Panc1 (cell line): ENCODE results near the gene GPR137B.

Experiments used
- CTCF ChIP-seq: fragments of 450-650 bp; IDR thresholded peaks from 2 replicates; pipeline ENCODE4 v1.5.1; 2017; ENCODE audit warnings: mild to moderate bottlenecking
- POLR2AphosphoS5 ChIP-seq: IDR thresholded peaks from 2 replicates; pipeline ENCODE4 v1.6.1; 2012; ENCODE audit warnings: mild to moderate bottlenecking, low read depth, low read length, moderate library complexity
- SIN3A ChIP-seq: IDR thresholded peaks from 2 replicates; pipeline ENCODE4 v1.6.1; 2012; ENCODE audit warnings: low read depth, mild to moderate bottlenecking, low read length, moderate library complexity, borderline replicate concordance; ENCODE audit not compliant: insufficient read depth
- TCF7L2 ChIP-seq: IDR thresholded peaks from 2 replicates; pipeline ENCODE4 v1.6.1; 2011; ENCODE audit warnings: mild to moderate bottlenecking, low read depth, low read length, inconsistent platforms
- TF ChIP-seq, protein P1 (sequence below), 2 experiments: IDR thresholded peaks; 2 replicates each; pipeline ENCODE4 v1.6.1; 2011 to 2012; ENCODE audit warnings: low read depth in 2 of 2, control low read depth in 1 of 2, low read length in 1 of 2, mild to moderate bottlenecking in 1 of 2, moderate library complexity in 1 of 2; ENCODE audit not compliant: insufficient read depth in 1 of 2

GRCh38 chr1:236119943-236120484 lies 22.3 kb upstream of the GPR137B start:
- no peak for TF ChIP-seq CTCF
- TF ChIP-seq POLR2AphosphoS5 = no peak
- TF ChIP-seq SIN3A = no peak
- no peak for TF ChIP-seq TCF7L2
- TF ChIP-seq, protein P1, sequence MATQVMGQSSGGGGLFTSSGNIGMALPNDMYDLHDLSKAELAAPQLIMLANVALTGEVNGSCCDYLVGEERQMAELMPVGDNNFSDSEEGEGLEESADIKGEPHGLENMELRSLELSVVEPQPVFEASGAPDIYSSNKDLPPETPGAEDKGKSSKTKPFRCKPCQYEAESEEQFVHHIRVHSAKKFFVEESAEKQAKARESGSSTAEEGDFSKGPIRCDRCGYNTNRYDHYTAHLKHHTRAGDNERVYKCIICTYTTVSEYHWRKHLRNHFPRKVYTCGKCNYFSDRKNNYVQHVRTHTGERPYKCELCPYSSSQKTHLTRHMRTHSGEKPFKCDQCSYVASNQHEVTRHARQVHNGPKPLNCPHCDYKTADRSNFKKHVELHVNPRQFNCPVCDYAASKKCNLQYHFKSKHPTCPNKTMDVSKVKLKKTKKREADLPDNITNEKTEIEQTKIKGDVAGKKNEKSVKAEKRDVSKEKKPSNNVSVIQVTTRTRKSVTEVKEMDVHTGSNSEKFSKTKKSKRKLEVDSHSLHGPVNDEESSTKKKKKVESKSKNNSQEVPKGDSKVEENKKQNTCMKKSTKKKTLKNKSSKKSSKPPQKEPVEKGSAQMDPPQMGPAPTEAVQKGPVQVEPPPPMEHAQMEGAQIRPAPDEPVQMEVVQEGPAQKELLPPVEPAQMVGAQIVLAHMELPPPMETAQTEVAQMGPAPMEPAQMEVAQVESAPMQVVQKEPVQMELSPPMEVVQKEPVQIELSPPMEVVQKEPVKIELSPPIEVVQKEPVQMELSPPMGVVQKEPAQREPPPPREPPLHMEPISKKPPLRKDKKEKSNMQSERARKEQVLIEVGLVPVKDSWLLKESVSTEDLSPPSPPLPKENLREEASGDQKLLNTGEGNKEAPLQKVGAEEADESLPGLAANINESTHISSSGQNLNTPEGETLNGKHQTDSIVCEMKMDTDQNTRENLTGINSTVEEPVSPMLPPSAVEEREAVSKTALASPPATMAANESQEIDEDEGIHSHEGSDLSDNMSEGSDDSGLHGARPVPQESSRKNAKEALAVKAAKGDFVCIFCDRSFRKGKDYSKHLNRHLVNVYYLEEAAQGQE (IDR thresholded peaks at IDR 0.05; ENCODE audit: insufficient read depth in 1 of 2, low read depth in 2 of 2, low read length in 1 of 2) = no peak
